Stimulated activated CD4-positive, alpha-beta T cell treated with anti-CD3 and anti-CD28 coated beads, Interleukin-12 subunit alpha, Interleukin-12 subunit beta, amount 100 ng/mL, for 24 hours (primary cell): Measurements from ENCODE around the gene COX10.

ENCODE experiments used
- DNase-seq, 2 experiments: peaks; one replicate each; pipeline ENCODE4 v3.0.0-alpha.2; 2020; ENCODE audit warnings: low read depth in 2 of 2

COX10 gene

GRCh38 chr17:14070344-14070984 is 1.2 kb downstream of the COX10 start:
- no peak for DNase-seq

GRCh38 chr17:14072881-14073280 is 3.6 kb downstream of the COX10 start:
- DNase-seq: no peak

GRCh38 chr17:14078027-14078426 is 8.7 kb downstream of the COX10 start:
- DNase-seq: no peak

GRCh38 chr17:14080847-14081251 is 11.5 kb downstream of the COX10 start:
- DNase-seq: no peak

GRCh38 chr17:14082848-14083247 is 13.5 kb downstream of the COX10 start:
- no peak for DNase-seq

- no peak for DNase-seq
Observed at GRCh38 chr17:14084955-14085354, 15.7 kb downstream of the COX10 start.

GRCh38 chr17:14086189-14086588 is 16.9 kb downstream of the COX10 start:
- DNase-seq: no peak

GRCh38 chr17:14089179-14089578 is 19.9 kb downstream of the COX10 start:
- DNase-seq: no peak

- DNase-seq: no peak
Observed at GRCh38 chr17:14091367-14091766, 22.1 kb downstream of the COX10 start.

GRCh38 chr17:14092808-14093207 is 23.5 kb downstream of the COX10 start:
- no peak for DNase-seq

GRCh38 chr17:14094676-14095601 is 25.6 kb downstream of the COX10 start:
- no peak for DNase-seq

- no peak for DNase-seq
Observed at GRCh38 chr17:14095631-14096030, 26.3 kb downstream of the COX10 start.

GRCh38 chr17:14098246-14098645 is 28.9 kb downstream of the COX10 start:
- no peak for DNase-seq

- DNase-seq: no peak
Observed at GRCh38 chr17:14101976-14102375, 32.7 kb downstream of the COX10 start.

GRCh38 chr17:14103836-14104235 is 34.5 kb downstream of the COX10 start:
- DNase-seq: no peak

- DNase-seq: no peak
Observed at GRCh38 chr17:14104734-14105133, 35.4 kb downstream of the COX10 start.

- no peak for DNase-seq
Observed at GRCh38 chr17:14107889-14108288, 38.6 kb downstream of the COX10 start.

- no peak for DNase-seq
Observed at GRCh38 chr17:14112407-14112806, 43.1 kb downstream of the COX10 start.

- no peak for DNase-seq
Observed at GRCh38 chr17:14113137-14113536, 43.8 kb downstream of the COX10 start.

GRCh38 chr17:14116263-14117024 is 47.1 kb downstream of the COX10 start:
- no peak for DNase-seq

GRCh38 chr17:14118951-14119350 is 49.6 kb downstream of the COX10 start:
- no peak for DNase-seq

GRCh38 chr17:14119546-14119945 is 50.2 kb downstream of the COX10 start:
- DNase-seq: no peak
